ENCODE measurements around the gene BRAT1.

BRAT1 gene

GRCh38 chr7:2504128-2504888 lies 51.0 kb downstream of the BRAT1 start:
- DNase-seq (ENCODE audit: low read depth) = no peak
- no peak overlapping the region for H3K4me3 ChIP-seq (ENCODE audit: low read depth, low read length)
- TF ChIP-seq, protein P1, sequence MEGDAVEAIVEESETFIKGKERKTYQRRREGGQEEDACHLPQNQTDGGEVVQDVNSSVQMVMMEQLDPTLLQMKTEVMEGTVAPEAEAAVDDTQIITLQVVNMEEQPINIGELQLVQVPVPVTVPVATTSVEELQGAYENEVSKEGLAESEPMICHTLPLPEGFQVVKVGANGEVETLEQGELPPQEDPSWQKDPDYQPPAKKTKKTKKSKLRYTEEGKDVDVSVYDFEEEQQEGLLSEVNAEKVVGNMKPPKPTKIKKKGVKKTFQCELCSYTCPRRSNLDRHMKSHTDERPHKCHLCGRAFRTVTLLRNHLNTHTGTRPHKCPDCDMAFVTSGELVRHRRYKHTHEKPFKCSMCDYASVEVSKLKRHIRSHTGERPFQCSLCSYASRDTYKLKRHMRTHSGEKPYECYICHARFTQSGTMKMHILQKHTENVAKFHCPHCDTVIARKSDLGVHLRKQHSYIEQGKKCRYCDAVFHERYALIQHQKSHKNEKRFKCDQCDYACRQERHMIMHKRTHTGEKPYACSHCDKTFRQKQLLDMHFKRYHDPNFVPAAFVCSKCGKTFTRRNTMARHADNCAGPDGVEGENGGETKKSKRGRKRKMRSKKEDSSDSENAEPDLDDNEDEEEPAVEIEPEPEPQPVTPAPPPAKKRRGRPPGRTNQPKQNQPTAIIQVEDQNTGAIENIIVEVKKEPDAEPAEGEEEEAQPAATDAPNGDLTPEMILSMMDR (IDR thresholded peaks at IDR 0.05; ENCODE audit: control insufficient read depth, extremely low read depth, insufficient read depth) = no peak

DNA sequence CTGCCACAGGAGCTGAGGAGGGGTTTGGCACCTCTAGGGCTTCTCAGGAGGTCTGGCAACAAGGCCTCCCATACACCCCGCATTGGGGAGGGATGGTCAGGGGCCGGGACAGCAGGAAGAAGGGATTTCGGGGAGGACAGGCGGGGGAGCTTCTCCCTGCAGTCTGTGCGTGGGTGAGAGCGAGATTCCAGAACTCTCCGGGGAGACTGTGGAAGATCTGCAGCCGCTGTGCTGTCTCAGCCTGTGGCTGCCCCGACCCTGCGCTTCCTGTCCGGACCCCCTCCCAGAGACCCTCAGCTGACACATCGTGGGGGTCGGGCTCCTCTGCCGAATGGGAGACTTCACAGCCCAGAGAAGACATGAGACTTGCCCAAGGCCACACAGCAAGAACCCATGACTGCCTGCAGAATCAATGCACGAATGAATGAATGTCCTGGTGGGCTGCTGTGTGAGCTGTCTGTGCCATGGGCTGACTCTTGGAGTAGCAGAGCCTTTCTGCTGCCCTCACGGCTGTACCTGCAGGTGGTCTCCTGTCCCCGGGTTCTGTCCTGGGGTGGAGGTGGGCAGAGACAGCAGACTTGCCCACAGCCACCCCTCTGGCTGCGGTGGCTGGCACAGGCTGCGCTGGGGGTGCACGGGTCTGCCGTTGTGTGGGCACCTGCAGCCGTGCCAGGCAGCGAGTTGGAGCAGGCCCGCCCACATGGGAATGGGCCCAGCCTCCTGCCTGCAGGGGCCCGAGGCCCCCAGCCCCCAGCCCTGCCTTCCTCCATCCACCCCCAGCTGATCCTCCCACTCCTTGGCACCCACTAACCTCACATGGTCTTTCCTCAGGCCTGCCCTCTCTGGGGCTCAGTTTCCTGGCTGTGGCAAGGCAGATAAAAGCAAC lies 52.0 kb downstream of the BRAT1 start:
- no peak for DNase-seq (ENCODE audit: low read depth)
- TF ChIP-seq, protein P1 (IDR thresholded peaks at IDR 0.05; ENCODE audit: control insufficient read depth, extremely low read depth, insufficient read depth) = no peak
- no peak overlapping the region for H3K4me3 ChIP-seq (ENCODE audit: low read depth, low read length)

DNA sequence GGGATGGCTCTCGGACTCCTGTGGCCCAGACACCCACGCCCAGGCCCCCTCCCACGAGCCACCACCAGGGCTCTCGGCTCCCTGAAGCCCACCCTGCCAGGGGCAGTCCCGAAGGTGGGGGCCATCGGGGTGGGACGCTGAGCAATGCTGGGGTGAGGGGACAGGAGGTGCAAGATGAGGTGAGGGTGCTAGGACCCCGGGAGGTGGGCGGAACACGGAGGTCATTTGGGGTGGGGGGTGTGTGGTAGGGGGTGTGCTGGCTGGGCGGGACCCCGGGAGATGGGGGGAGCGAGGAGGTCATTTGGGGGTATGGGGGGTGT lies 52.7 kb downstream of the BRAT1 start:
- TF ChIP-seq, protein P1 (IDR thresholded peaks at IDR 0.05; ENCODE audit: control insufficient read depth, extremely low read depth, insufficient read depth) = no peak
- DNase-seq (ENCODE audit: low read depth) = no peak
- no peak overlapping the region for H3K4me3 ChIP-seq (ENCODE audit: low read depth, low read length)

GRCh38 chr7:2501947-2502646 lies 53.2 kb downstream of the BRAT1 start:
- no peak overlapping the region for H3K4me3 ChIP-seq (ENCODE audit: low read depth, low read length)
- no peak for DNase-seq (ENCODE audit: low read depth)
- TF ChIP-seq, protein P1 (IDR thresholded peaks at IDR 0.05; ENCODE audit: control insufficient read depth, extremely low read depth, insufficient read depth) = no peak

DNA sequence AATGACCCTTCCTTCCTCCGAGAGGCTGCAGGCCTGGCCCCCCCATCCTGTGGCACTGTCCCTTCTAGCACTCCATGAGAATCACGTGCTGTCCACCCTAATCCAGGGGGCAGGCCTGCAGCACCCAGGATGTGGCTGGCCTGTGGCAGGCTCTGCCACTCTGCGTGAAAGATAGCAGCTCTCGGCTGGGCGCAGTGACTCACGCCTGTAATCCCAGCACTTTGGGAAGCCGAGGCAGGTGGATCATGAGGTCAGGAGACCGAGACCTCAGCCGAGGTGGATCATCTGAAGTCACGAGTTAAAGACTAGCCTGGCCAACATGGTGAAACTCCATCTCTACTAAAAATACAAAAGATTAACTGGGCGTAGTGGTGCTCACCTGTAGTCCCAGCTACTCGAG lies 54.6 kb downstream of the BRAT1 start:
- DNase-seq (ENCODE audit: low read depth) = no peak
- TF ChIP-seq, protein P1 (IDR thresholded peaks at IDR 0.05; ENCODE audit: control insufficient read depth, extremely low read depth, insufficient read depth) = no peak
- H3K4me3 ChIP-seq (ENCODE audit: low read depth, low read length) = no peak overlapping the region

- TF ChIP-seq, protein P1 (IDR thresholded peaks at IDR 0.05; ENCODE audit: control insufficient read depth, extremely low read depth, insufficient read depth) = no peak
- DNase-seq (ENCODE audit: low read depth) = no peak
- H3K4me3 ChIP-seq (ENCODE audit: low read depth, low read length) = no peak overlapping the region
These were observed 55.4 kb downstream of the BRAT1 start for GRCh38 chr7:2499719-2500430.
